ENCODE results near the gene NEURL1B.
A peak's percentile ranks its signal among the peaks of the same experiment; 100 is the strongest.
"Not testable (repeated sequence)": the region's sequence is repeated elsewhere in the genome, so short reads cannot be mapped to it uniquely, and the experiment has no call there.

The NEURL1B gene

GRCh38 chr5:172710676-172711075 lies 69.6 kb downstream of the NEURL1B start:
- no peak for DNase-seq
- Histone ChIP-seq H3K27me3 (ENCODE audit: insufficient read depth, low read depth, severe bottlenecking) (no peaks in the 10 kb centered on the region), H3K4me3 (ENCODE audit: low read depth, low read length) (no peak overlapping the region), H3K9me3 (ENCODE audit: severe bottlenecking) (no peaks in the 10 kb centered on the region), H3K36me3 (no peaks in the 10 kb centered on the region), H3K27ac (no peak overlapping the region)
- TF ChIP-seq CTCF (IDR thresholded peaks at IDR 0.05; ENCODE audit: low read depth, low read length): no peak

- H3K4me3 ChIP-seq (ENCODE audit: low read depth, low read length); H3K27me3 ChIP-seq (ENCODE audit: insufficient read depth, low read depth, severe bottlenecking); H3K36me3 ChIP-seq; H3K27ac ChIP-seq; DNase-seq; H3K9me3 ChIP-seq (ENCODE audit: severe bottlenecking): not testable (repeated sequence)
Measured at GRCh38 chr5:172711321-172711861, 70.3 kb downstream of the NEURL1B start.

GRCh38 chr5:172712610-172713009 lies 71.5 kb downstream of the NEURL1B start:
- Histone ChIP-seq H3K4me3 (ENCODE audit: low read depth, low read length) (no peak overlapping the region), H3K27me3 (ENCODE audit: insufficient read depth, low read depth, severe bottlenecking) (no peaks in the 10 kb centered on the region), H3K9me3 (ENCODE audit: severe bottlenecking) (no peaks in the 10 kb centered on the region), H3K27ac (no peak overlapping the region), H3K36me3 (no peaks in the 10 kb centered on the region)
- no peak for DNase-seq
- TF ChIP-seq CTCF (IDR thresholded peaks at IDR 0.05; ENCODE audit: low read depth, low read length): no peak

- peak; percentile 65 for DNase-seq
- H3K9me3 ChIP-seq (ENCODE audit: severe bottlenecking): no peaks in the 10 kb centered on the region
- H3K4me3 ChIP-seq (ENCODE audit: low read depth, low read length): no peak overlapping the region
- H3K27me3 ChIP-seq (ENCODE audit: insufficient read depth, low read depth, severe bottlenecking): no peaks in the 10 kb centered on the region
- peak; percentile 86 for TF ChIP-seq CTCF (IDR thresholded peaks at IDR 0.05; ENCODE audit: low read depth, low read length)
- H3K27ac ChIP-seq: no peak overlapping the region
- no peaks in the 10 kb centered on the region for H3K36me3 ChIP-seq
Measured at GRCh38 chr5:172713113-172713808, 72.2 kb downstream of the NEURL1B start.

GRCh38 chr5:172713809-172714490 lies 72.9 kb downstream of the NEURL1B start:
- Histone ChIP-seq H3K36me3 (no peaks in the 10 kb centered on the region), H3K4me3 (ENCODE audit: low read depth, low read length) (no peak overlapping the region), H3K27me3 (ENCODE audit: insufficient read depth, low read depth, severe bottlenecking) (no peaks in the 10 kb centered on the region), H3K9me3 (ENCODE audit: severe bottlenecking) (no peaks in the 10 kb centered on the region), H3K27ac (no peak overlapping the region)
- DNase-seq: no peak
- TF ChIP-seq CTCF (IDR thresholded peaks at IDR 0.05; ENCODE audit: low read depth, low read length): no peak
